Tibial nerve (tissue), 4 donors: ENCODE measurements around the gene TP73. TPM values are rescaled to one million over a fixed set of nuclear protein-coding genes. Genes with fewer than 3 reads are reported as not detected.

ENCODE experiments used
- DNase-seq, 2 donors: peaks; one replicate each; pipeline ENCODE4 v3.0.0-alpha.2; 2019; ENCODE audit warnings: low spot score in 2 of 2
- H3K27ac ChIP-seq, 4 donors: fragments of 200-600 bp; sonication (generic) in 3 of 4; one replicate each; pipeline ENCODE4 v1.5.1; 2017 to 2019; ENCODE audit warnings: mild to moderate bottlenecking in 1 of 4
- H3K27me3 ChIP-seq, 2 donors: fragments of 200-600 bp; sonication (generic) in 1 of 2; one replicate each; pipeline versions ENCODE4 v1.5.1 to v1.6.0; 2017 to 2019
- H3K36me3 ChIP-seq, 3 donors: fragments of 200-600 bp; sonication (generic); one replicate each; pipeline ENCODE4 v1.5.1; 2018 to 2019
- H3K4me1 ChIP-seq, 4 donors: fragments of 200-600 bp; sonication (generic) in 3 of 4; one replicate each; pipeline ENCODE4 v1.5.1; 2017 to 2019
- H3K4me3 ChIP-seq, 4 donors: fragments of 200-600 bp; sonication (generic) in 3 of 4; one replicate each; pipeline ENCODE4 v1.5.1; 2017 to 2019; ENCODE audit warnings: mild to moderate bottlenecking in 1 of 4, moderate library complexity in 1 of 4
- H3K9me3 ChIP-seq, 4 donors: fragments of 200-600 bp; sonication (generic) in 3 of 4; one replicate each; pipeline ENCODE4 v1.5.1; 2017 to 2019
- CTCF ChIP-seq, 5 experiments: fragments of 200-600 bp in 3 of 5; fragments of 450-650 bp in 2 of 5; sonication (generic) in 3 of 5; IDR thresholded peaks; one replicate each; pipeline ENCODE4 v1.5.1; 2016 to 2019; ENCODE audit warnings: antibody characterized with exemption in 5 of 5, mild to moderate bottlenecking in 3 of 5, moderate library complexity in 2 of 5
- EP300 ChIP-seq, 2 donors: sonication (generic); formaldehyde crosslinking; IDR thresholded peaks; one replicate each; pipeline ENCODE4 v1.6.1; 2017; ENCODE audit warnings: antibody characterized with exemption in 2 of 2, mild to moderate bottlenecking in 1 of 2
- POLR2A ChIP-seq, 2 donors: fragments of 450-650 bp; IDR thresholded peaks; one replicate each; pipeline ENCODE4 v1.6.1; 2017; ENCODE audit warnings: antibody characterized with exemption in 2 of 2, mild to moderate bottlenecking in 2 of 2, moderate library complexity in 2 of 2
- WGBS, 2 donors: methylation state at CpG; one replicate each; pipeline ENCODE4 v1.1.5; 2018; 5-methylcytosine and 5-hydroxymethylcytosine counted together
- total RNA-seq, 4 donors: library from RNA; depleted of rRNA; stranded (reverse); fragments of >200 nt; gene quantifications; one replicate each; pipeline ENCODE4 v1.1.0, GENCODE V29; 2016

The TP73 gene
- total RNA-seq, 4 donors from 2014 or later = 0.30 TPM; not detected in 3

- Histone ChIP-seq H3K4me1 (peaks cover 0 to 14% (median 11%) of the 10 kb centered on the region in 4 donors), H3K27ac (no peak overlapping the region), H3K27me3 (no peaks in the 10 kb centered on the region), H3K9me3 (no peaks in the 10 kb centered on the region), H3K4me3 (no peak overlapping the region), H3K36me3 (peaks cover 4 to 80% (median 33%) of the 10 kb centered on the region in 3 donors)
- no peak for DNase-seq
- TF ChIP-seq POLR2A (IDR thresholded peaks at IDR 0.05) (no peak), EP300 (IDR thresholded peaks at IDR 0.05) (no peak), CTCF (IDR thresholded peaks at IDR 0.05) (no peak)
- 90% methylated on average over 20 of the region's 20 CpGs for WGBS, 2 donors
Measured at GRCh38 chr1:3779912-3780416, 127.6 kb downstream of the TP73 start.

- WGBS, 2 donors = 93% methylated on average over 21 of the region's 21 CpGs
- Histone ChIP-seq H3K4me3 (no peak overlapping the region), H3K36me3 (peaks cover 4 to 89% (median 39%) of the 10 kb centered on the region in 3 donors), H3K27ac (no peak overlapping the region), H3K9me3 (no peaks in the 10 kb centered on the region), H3K27me3 (no peaks in the 10 kb centered on the region), H3K4me1 (peaks cover 0 to 4% (median 2%) of the 10 kb centered on the region in 4 donors)
- no peak for DNase-seq
- TF ChIP-seq EP300 (IDR thresholded peaks at IDR 0.05) (no peak), CTCF (IDR thresholded peaks at IDR 0.05) (no peak), POLR2A (IDR thresholded peaks at IDR 0.05) (no peak)
Measured at GRCh38 chr1:3780901-3781300, 128.6 kb downstream of the TP73 start.

DNA sequence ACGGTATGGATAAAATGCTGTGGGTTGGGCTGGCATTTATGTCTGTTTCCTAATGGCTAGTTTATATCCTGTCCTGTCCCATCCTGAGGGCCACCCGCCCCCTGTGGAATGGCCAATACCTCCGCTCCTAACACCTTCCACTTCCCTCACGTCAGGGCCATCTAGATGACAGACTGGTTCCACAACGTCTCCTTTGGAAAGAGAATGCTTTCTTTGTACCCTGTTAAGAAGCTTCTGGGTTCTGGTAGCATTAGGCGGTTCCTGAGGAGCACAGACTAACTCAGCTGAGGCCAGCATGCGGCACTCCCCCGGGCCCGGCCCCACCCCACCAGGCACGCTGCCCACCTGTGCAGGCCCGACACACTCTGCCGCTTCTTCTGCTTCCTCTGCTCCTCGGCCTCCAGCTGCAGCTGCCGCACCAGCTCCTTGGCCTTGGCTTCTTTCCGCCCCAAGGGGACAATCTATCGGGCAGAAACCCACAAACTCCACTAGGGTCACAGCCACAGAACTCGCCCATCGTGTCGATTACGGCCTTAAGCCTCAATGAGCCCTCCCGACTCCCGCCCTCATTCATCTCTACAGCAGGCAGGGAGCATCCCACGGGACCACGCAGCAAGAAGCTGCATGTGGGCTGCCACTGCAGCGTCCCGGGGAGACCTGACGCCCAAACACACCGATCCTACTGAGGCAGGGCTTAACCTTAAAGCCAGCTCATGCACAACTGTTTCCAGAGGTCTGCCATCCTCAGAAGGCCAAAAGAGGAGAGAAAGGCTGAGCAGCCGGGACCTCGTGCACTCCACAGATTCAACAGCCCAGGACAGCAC is 131.5 kb downstream of the TP73 start:
- Histone ChIP-seq H3K4me1 (peaks cover 0 to 2% (median 0%) of the 10 kb centered on the region in 4 donors), H3K27ac (no peak overlapping the region), H3K4me3 (no peak overlapping the region), H3K36me3 (peaks cover 4 to 100% (median 45%) of the 10 kb centered on the region in 3 donors), H3K27me3 (no peaks in the 10 kb centered on the region), H3K9me3 (no peaks in the 10 kb centered on the region)
- TF ChIP-seq POLR2A (IDR thresholded peaks at IDR 0.05) (no peak), CTCF (IDR thresholded peaks at IDR 0.05) (no peak), EP300 (IDR thresholded peaks at IDR 0.05) (no peak)
- no peak for DNase-seq
- 85 to 91% methylated on average over 30 of the region's 30 CpGs for WGBS, 2 donors

GRCh38 chr1:3785045-3785444 is 132.7 kb downstream of the TP73 start:
- Histone ChIP-seq H3K27me3 (no peaks in the 10 kb centered on the region), H3K4me1 (peaks cover 0 to 9% (median 0%) of the 10 kb centered on the region in 4 donors), H3K27ac (no peak overlapping the region), H3K4me3 (no peak overlapping the region), H3K9me3 (no peaks in the 10 kb centered on the region), H3K36me3 (peaks cover 4 to 100% (median 35%) of the 10 kb centered on the region in 3 donors)
- DNase-seq = no peak
- TF ChIP-seq POLR2A (IDR thresholded peaks at IDR 0.05) = no peak
- no peak for TF ChIP-seq EP300 (IDR thresholded peaks at IDR 0.05)
- TF ChIP-seq CTCF (IDR thresholded peaks at IDR 0.05) = no peak
- 73 to 76% methylated on average over 10 to 13 of the region's 13 CpGs for WGBS, 2 donors
